Measurements from ENCODE around the gene ATIC. TPM values are rescaled to one million over a fixed set of nuclear protein-coding genes. Genes with fewer than 3 reads are reported as not detected.

The ATIC gene
- total and polyA plus RNA-seq, 4 donors = 44.3 to 180 (median 75.9) TPM

GRCh38 chr2:215264374-215264773 is 47.5 kb upstream of the ATIC start:
- Histone ChIP-seq H3K27me3 (ENCODE audit: control insufficient read depth in 3 of 3, insufficient read depth in 3 of 3, low read length in 2 of 3) (no peaks in the 10 kb centered on the region), H3K4me3 (no peak overlapping the region), H3K9ac (ENCODE audit: insufficient read depth in 1 of 2, low read length in 2 of 2) (no peak overlapping the region), H3K4me1 (ENCODE audit: control insufficient read depth in 5 of 5, insufficient read depth in 5 of 5, low read length in 5 of 5) (peaks cover 0 to 1% (median 0%) of the 10 kb centered on the region in 5 donors), H3K36me3 (ENCODE audit: control insufficient read depth in 4 of 4, insufficient read depth in 4 of 4, low read length in 4 of 4) (no peaks in the 10 kb centered on the region), H3K9me3 (ENCODE audit: control insufficient read depth in 4 of 4, insufficient read depth in 3 of 4, low read length in 3 of 4) (no peaks in the 10 kb centered on the region), H3K27ac (ENCODE audit: low read depth in 1 of 2, low read length in 1 of 2) (no peak overlapping the region)
- no peak for TF ChIP-seq CTCF (IDR thresholded peaks at IDR 0.05; ENCODE audit: control extremely low read depth, extremely low read depth)
- DNase-seq (no peak), ATAC-seq (ENCODE audit: insufficient read depth, low FRiP score) (no peak)
- 92 to 93% methylated on average over 4 of the region's 4 CpGs for WGBS, 2 donors

DNA sequence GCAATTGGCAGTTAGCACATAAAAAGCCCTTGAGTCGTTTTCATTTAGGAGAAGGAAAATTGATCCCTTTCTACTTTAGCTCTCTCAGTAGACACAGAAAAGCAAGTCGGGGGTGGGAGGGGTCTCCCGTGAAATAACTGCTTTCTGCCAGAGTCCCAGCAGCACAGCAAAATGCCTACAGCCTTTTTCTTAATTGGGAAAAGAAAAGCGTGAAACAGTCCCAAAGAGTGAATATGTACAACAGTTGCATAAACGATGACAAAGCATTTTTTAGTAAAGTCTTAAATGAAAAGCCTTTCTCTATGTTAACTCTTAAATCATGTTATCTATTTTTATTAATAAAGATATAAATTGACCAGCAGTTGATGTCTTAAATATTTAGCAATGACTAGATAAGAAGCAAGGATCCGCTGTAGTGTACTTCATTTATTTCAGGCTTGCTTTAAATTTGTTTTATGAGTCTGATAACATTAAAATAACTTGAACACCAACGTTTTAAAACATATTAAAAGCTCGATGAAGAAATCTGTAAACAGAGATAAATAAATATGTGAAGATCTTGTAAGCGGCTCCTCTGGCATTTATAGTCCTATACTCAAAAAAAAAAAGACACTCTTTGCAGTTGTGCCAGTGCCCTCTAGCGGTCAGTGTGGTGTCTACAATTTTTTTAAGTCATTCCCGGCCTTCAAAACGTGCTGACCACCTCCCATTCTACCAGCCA is 42.3 kb upstream of the ATIC start:
- Histone ChIP-seq H3K9me3 (ENCODE audit: control insufficient read depth in 4 of 4, insufficient read depth in 3 of 4, low read length in 3 of 4) (no peaks in the 10 kb centered on the region), H3K4me3 (no peak overlapping the region), H3K4me1 (ENCODE audit: control insufficient read depth in 5 of 5, insufficient read depth in 5 of 5, low read length in 5 of 5) (peaks cover 0 to 4% (median 0%) of the 10 kb centered on the region in 5 donors), H3K27ac (ENCODE audit: low read depth in 1 of 2, low read length in 1 of 2) (no peak overlapping the region), H3K27me3 (ENCODE audit: control insufficient read depth in 3 of 3, insufficient read depth in 3 of 3, low read length in 2 of 3) (no peaks in the 10 kb centered on the region), H3K36me3 (ENCODE audit: control insufficient read depth in 4 of 4, insufficient read depth in 4 of 4, low read length in 4 of 4) (no peaks in the 10 kb centered on the region), H3K9ac (ENCODE audit: insufficient read depth in 1 of 2, low read length in 2 of 2) (peak overlapping the region in 1 of 2 donors; percentile 19)
- WGBS, 2 donors = 15 to 18% methylated on average over 12 of the region's 12 CpGs
- TF ChIP-seq CTCF (IDR thresholded peaks at IDR 0.05; ENCODE audit: control extremely low read depth, extremely low read depth) = peak; percentile 38
- ATAC-seq (ENCODE audit: insufficient read depth, low FRiP score) (peak; percentile 75), DNase-seq (peak; percentile 76 to 91 (median 91))

- DNase-seq (no peak), ATAC-seq (ENCODE audit: insufficient read depth, low FRiP score) (no peak)
- Histone ChIP-seq H3K9me3 (ENCODE audit: control insufficient read depth in 4 of 4, insufficient read depth in 3 of 4, low read length in 3 of 4) (no peaks in the 10 kb centered on the region), H3K27ac (ENCODE audit: low read depth in 1 of 2, low read length in 1 of 2) (no peak overlapping the region), H3K9ac (ENCODE audit: insufficient read depth in 1 of 2, low read length in 2 of 2) (no peak overlapping the region), H3K27me3 (ENCODE audit: control insufficient read depth in 3 of 3, insufficient read depth in 3 of 3, low read length in 2 of 3) (no peaks in the 10 kb centered on the region), H3K4me1 (ENCODE audit: control insufficient read depth in 5 of 5, insufficient read depth in 5 of 5, low read length in 5 of 5) (peaks cover 0 to 4% (median 0%) of the 10 kb centered on the region in 5 donors), H3K4me3 (no peak overlapping the region), H3K36me3 (ENCODE audit: control insufficient read depth in 4 of 4, insufficient read depth in 4 of 4, low read length in 4 of 4) (no peaks in the 10 kb centered on the region)
- no peak for TF ChIP-seq CTCF (IDR thresholded peaks at IDR 0.05; ENCODE audit: control extremely low read depth, extremely low read depth)
- 67 to 71% methylated on average over 4 of the region's 4 CpGs for WGBS, 2 donors
Observed at GRCh38 chr2:215270118-215270451, 41.8 kb upstream of the ATIC start.

GRCh38 chr2:215271446-215271845 is 40.4 kb upstream of the ATIC start:
- Histone ChIP-seq H3K9me3 (ENCODE audit: control insufficient read depth in 4 of 4, insufficient read depth in 3 of 4, low read length in 3 of 4) (no peaks in the 10 kb centered on the region), H3K27ac (ENCODE audit: low read depth in 1 of 2, low read length in 1 of 2) (no peak overlapping the region), H3K36me3 (ENCODE audit: control insufficient read depth in 4 of 4, insufficient read depth in 4 of 4, low read length in 4 of 4) (no peaks in the 10 kb centered on the region), H3K4me3 (no peak overlapping the region), H3K4me1 (ENCODE audit: control insufficient read depth in 5 of 5, insufficient read depth in 5 of 5, low read length in 5 of 5) (peaks cover 0 to 5% (median 0%) of the 10 kb centered on the region in 5 donors), H3K9ac (ENCODE audit: insufficient read depth in 1 of 2, low read length in 2 of 2) (no peak overlapping the region), H3K27me3 (ENCODE audit: control insufficient read depth in 3 of 3, insufficient read depth in 3 of 3, low read length in 2 of 3) (no peaks in the 10 kb centered on the region)
- no peak for TF ChIP-seq CTCF (IDR thresholded peaks at IDR 0.05; ENCODE audit: control extremely low read depth, extremely low read depth)
- ATAC-seq (ENCODE audit: insufficient read depth, low FRiP score) (no peak), DNase-seq (no peak)
- WGBS, 2 donors = 93 to 96% methylated on average over 2 of the region's 2 CpGs
